Activated CD4-positive, alpha-beta T cell treated with anti-CD3 and anti-CD28 coated beads for 24 hours (primary cell): Measurements from ENCODE around the gene NCAM1.

ENCODE experiments used
- DNase-seq, 2 donors: peaks; one replicate each; pipeline ENCODE4 v3.0.0-alpha.2; 2020; ENCODE audit warnings: low read depth in 2 of 2

The NCAM1 gene

DNA sequence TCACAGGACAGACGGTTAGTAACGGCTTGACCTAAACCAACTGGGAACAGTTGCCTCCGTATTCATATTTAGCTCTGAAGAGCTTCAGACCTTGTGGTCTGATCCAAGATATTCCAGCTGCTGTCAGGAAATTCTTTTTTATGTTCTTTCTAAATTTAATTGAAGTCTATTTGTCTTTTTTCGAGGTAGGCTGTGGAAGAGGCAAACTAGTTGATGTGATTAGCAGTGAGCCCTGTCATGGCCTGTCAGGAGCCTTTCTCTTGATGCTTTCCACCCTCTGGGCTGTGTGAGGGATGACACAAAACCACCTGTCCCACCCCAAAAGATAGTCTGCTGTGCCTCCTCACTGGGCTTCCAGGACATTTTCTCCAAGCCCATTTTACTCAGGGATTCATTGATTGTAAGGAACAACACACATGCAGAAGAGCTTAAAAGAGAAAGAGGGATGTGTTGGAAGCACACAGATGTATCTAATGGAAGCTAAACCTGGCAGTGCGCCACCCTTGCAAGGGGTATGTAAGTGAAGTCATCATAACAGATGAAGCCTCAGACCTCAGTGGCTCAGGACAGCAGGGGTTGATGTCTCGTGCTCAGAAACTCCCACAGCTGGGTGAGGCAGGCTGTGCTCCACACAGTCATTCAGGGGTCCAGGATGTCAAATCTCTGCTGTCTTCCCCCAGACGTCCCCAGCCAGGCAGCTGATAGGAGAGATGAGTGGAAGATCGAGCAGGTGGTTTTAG is 170.0 kb downstream of the NCAM1 start:
- DNase-seq = no peak

DNA sequence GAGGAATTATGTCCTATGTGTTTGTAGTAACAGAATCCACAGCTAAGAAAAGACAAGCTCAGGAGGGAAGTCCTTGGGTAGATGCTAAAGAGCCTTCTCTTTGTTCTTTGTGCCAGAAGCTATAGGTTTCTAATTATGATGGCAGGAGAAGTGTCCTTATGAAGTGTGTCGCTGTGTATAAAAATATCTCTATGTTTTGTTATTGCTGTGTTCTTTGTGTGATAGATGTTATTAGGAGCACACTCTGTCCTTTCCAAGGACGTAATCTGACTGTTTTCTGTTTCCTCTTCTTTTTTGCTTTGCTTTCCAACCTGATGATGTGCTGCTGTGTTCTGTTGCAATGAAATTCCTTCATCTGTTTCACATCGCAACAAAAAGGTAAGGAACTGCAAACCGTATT is 171.9 kb downstream of the NCAM1 start:
- DNase-seq = no peak

DNA sequence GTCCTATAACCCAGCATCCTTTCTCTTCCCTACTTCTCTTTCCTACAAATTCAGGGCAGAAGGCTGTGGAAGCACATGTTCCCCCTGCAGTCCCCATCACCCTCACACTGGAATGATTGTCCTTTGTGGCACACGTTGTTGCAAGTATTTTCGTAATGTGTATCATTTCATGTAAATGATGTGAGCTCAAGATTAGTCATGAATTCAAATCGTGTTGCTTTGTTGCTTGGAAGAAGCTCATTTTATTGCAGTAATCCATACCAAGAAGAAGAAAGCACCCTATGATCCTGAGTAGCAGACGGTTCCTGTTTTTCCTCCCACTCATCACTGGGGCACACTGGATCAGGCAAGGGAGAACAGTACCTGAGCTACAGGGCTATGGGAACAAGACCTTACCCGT is 173.4 kb downstream of the NCAM1 start:
- DNase-seq = no peak

DNA sequence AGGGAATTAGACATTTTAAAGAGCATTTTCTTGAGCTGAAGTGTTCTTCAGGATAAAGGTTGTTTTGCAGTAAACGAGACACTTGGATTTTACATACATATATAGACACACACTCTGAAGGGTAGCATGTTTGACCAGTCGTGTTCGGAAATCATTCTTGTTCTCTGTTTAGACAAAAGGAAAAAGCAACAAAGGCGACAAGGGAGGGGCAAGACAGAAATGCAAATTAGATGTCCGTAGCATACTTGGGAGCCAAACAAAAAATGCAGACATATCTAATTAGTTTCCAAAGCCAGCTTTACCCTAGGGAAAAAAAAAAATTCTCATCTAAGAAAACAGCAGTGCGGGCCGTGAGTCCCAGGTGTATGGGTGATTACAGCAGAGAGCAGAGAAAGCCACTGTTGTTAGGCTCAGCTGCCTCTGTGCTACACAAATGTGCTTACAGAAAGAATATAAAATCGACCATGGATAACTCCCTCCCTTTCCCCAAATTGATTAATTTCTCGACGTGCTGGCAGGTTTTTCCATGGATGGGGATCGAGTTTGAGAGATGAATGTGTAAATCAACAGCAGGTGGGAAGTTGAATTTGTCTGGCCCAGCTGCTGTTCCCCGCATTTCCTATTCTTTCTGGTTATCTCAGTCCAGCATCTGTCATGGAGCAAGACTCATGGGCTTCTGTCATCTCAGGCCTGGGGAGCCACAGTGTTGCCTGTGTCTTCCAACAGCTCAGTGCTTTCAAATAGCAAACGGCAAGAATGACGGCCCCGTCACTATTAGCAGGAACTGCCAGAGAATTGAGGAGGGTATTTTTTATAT is 176.7 kb downstream of the NCAM1 start:
- no peak for DNase-seq

DNA sequence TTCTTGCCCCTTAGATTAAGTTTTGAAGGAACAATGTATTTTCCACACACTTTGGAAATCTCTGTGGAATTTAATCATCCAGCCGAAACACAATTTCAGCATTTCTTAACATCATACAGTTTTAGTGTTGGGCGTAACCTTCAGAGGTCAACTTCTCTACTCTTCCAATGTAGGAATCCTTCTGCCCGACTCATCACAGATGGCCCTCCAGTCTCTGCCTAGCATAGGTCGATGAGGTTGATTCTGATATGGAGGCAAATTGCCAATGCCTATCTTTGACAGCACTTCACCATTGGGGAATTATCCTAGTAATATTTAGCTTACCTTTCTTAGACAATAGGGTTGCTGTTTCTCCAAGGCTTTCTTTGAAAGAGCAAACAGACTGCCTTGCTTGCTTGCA is 177.5 kb downstream of the NCAM1 start:
- DNase-seq = no peak

DNA sequence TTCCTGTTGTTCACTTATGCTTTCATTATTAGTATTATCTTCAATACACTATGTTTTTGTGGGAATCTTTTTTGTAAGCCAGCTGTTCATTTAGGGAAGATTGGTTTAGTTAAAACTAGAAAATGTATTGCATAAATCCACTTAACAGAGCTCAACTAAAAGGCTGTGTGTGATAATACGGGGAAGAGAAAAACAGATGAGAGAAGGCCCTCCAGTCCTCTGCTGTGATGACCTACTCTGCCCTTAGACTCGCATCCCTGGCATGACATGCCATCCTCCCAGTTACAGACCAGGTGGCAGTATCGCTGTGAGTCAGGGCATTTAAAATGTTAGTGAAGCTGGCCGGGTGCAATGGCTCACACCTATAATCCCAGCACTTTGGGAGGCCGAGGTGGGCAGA is 179.8 kb downstream of the NCAM1 start:
- DNase-seq = no peak

DNA sequence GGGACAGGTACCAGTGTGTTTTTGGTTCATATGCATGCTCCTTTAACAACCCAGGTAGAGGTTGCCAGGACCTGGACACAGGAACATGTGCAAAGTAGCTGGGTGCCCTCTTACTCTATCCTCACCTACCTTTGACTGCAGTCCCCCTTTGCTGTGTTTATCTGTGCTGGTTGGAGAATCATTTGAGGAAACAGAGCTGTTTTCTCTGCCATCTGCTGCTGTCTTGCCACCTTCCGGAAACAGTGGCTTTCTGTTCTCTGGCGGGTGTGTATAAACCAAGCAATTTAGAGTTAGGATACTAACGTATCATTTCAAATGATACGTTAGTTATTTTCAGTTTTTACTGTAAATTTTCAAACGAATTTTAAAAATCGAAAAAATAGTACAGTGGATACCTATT is 181.3 kb downstream of the NCAM1 start:
- DNase-seq = no peak

DNA sequence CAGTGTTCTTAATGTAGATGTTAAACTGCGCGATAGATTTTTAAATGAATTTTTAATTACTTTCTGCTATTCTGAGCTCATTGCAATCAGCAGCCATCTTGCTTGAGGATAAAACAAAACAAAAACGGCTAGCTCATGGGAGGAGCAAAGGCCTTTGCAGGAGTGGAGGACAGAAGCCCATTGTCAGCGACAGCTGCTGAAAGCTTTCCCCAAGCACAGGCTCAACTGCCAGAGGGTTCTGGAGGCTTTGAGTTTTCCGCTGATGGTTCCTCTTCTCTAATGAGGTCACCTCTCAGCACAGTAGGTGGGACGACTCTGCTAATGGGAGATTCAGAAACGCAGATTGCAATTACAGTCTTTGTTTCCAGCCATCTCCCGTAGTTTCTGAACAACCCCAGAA is 186.0 kb downstream of the NCAM1 start:
- no peak for DNase-seq

DNA sequence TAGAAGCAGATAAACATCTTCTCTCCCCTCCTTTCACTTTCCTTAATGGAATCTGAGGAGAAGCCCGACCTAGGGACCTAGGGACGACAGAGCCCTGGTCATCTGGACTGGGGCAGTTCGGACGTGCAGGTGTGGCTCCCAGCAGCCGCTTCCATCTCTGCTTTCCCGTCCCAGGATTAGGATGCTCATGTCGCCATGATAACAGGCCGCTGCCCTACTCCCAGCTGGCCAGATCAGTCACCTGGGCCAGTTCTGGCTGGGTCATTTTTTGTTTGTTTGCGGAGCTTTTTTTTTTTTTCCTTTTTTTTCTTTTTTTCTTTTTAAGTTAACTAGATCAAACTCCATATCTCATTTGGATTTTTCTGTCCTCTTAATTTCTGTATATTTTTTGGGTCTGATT is 186.9 kb downstream of the NCAM1 start:
- no peak for DNase-seq

DNA sequence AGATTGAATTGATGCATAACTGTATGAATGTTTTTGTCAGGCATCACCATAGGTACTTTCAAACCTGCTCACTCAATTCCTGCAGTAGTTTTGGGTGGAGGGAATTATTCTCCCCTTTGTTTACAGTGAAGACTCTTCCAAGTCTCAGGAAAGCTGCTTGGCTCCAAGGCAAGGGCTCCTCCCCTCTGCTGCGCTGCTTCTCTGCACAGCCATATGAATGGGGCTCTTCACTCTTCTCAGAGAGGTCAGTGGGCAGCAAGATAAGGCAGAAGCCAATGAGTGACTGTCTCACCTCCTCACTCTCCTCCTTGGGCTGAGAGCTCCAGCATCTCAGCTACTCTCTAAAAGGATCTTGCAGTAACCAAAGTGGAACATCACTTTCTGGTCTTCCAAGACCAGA is 187.4 kb downstream of the NCAM1 start:
- DNase-seq = no peak

DNA sequence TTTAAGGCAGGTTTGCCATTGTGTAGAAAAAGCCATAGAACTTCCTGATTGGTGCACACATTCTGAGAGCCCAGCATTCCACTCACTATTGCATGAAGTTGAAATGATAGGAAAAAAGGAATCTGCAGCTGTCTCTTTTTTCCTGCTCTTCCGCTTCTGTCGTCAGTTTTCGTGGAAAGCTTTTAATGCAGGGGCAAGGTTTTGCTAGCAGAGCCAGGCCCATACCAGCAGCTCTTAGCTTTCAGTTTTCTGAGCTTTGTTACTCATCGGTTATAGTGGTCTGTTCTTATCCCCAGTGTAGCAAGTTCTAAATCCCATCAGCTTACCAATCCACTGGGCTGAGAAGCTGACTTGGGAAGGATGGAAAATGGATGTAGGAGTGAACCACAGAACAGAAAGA is 190.3 kb downstream of the NCAM1 start:
- DNase-seq = no peak

DNA sequence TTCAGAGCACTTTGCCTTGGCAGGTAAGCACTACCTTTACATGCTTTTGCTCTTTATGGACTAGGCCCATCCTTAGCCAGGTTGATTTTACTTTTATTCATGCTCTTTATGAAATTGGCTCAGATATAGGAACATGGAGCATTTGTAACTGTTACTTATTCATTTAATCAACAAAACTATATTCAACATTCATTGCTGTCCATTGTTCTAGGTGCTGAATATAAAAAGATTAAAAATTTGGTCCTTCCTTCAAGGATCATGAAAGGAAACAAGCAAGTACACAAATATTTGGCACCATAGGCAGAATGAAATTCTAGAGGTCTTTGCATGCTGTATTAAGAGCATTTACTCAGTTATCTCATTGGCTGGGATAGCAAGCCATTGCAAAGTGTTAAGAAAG is 191.3 kb downstream of the NCAM1 start:
- DNase-seq = no peak

DNA sequence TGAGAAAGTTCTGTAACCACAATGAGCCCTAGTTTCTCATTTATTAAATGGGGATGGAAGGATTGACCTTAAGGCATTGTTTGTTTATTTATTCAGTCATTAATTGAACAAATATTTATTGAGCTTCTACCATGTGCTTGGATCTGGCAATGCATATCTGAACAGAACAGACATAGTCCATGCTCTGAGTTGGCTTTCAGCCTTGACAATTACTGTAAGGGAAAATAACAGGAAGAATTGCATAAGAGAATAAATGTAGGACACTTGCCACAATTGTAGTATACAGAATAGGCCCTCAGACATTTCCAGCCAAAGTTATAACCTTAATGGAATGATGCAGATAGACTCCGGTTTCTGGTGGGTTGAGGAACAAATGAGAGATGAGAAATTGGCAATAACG is 192.6 kb downstream of the NCAM1 start:
- no peak for DNase-seq

DNA sequence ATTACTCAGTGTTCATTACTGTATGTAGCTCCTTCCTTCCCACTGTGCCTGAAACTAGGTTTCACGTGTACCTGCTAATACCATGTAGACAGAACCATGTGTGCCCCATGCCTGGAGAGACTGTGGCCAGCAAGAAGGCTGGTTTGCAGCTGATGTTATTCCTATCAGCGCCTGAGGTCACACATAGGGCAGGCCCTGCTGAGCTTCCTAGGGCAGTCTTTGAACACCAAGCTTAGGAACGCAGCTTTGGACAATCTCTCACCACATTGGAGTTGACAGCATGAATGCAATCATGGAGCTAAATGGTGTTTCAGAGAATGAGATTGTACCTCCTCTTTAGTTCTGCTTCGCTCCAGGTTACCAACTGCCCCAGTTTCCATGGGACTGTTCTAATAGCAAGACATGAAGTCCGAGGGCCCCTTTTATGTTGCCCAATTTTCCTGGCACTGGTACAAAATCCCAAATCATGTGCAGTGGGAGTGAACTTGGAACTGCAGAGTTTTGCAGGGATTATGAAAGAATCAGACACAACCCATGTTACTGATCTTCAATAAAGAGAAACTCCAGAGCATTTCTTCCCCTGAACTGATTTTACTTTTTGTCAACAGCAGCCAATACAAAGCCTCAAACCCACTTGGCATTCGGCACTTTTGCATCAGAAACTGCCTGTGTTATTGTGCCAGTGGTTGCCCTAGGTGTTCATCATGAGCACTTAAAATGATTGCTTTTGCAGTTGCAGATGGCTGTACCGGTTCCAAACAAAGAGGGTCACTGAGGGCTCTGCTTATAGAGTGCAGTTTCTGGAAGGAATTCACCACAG is 199.0 kb downstream of the NCAM1 start:
- DNase-seq = no peak

DNA sequence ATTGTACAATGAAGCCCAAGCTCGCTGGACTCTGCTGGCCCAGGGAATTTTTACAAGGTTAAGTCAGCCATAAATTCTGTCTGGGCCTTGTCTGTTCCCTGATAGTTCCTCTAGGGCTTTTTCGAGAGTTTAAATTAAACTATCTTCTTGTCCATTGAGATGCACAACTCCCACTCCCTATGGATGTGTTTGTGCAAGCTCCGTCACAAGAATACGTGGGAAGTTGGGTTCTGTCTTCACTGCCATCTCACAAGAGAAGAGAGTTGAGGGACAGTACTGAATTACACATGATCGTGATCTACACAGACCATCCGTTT is 199.5 kb downstream of the NCAM1 start:
- no peak for DNase-seq

DNA sequence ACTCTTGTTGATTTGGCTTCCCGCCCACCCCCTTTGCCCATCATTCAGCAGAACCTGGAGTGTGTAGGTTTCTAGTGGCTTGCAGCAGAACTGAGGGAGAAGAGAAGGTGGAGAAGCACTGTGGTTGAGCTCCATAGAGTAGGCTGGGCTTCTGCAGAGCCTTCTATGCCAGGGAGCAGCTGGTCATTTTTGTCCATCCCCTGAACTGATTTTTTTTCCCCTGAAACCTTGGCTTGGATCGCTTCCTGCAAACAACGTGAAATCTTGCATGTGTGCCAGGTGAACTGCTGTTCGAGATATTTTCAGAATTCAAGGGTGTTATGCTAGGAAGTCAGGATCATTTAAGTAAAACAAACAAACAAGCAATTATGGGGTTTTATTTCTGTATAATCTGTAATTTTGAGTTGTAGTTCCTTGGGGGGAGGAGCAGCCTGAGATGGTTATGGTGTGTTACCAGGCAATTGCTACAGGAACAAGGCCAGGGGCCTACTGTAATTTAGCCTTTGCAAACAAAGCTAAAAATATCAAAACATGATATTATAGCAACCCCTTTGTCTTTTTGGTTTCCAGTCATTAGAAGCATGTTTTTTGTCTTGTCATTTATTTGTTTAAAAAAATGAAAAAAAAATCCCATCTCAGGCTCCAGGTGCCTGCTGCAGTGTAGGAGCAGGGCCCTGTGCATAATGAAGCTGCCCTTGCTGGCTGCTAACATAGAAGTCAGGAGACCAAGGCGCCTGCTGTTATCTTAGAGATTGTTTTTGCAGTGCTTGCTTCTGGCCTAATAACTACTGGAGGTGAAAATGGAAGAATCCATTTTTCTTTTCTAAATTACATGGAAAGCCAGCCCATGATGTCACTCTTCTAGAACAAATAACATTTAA is 200.7 kb downstream of the NCAM1 start:
- DNase-seq = no peak

DNA sequence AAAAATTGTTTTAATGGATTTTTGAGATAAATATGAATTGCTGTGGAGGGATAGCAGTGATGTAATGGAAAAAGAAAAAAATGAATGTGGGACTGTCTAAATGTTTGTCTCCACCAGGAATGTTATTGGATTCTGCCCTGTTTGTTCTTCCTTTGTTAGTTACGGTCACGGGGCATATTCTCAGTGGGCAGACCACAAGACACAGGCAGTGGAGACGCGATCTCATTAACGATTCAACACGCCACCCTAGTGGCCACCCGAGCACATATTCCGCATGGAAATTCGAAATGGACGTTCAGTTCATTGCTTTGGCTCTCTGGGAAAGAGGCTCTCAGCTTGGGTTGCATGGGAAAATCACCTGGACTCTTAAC is 201.4 kb downstream of the NCAM1 start:
- DNase-seq = no peak

DNA sequence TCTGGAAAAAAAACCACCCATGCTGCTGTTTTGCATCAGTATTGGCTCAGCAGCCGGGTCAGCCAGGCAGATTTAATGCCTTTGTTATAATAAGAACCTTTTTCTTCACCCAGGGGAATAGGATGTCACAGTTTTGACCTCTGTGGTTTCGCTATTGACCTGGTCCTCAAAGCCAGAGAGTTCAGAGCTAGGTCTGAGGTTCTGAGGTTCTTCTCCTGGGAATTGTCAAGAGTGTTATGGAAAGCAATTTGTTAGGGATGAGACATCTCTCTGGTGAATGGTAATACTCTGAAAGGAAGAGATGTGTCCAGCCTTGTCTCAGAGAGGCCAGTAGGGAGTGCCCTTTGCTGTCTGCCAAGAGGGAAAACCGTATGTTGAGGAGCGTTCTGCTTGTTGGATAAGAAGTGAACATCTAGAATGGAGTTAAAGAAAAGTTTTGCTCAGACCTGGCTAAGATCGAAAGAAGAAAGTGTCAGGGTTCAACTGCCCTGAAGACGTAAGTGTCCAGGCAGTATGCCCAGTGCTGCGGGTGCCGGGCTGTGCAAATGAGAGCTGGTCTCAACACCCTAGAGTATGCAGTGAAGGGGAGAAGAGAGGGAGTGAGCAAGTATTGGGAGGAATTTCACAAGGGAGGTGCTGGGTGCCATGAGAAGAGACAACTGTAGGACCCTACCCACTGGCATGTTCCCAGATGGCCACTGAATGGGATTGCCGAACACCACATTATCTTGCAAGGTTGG is 202.2 kb downstream of the NCAM1 start:
- DNase-seq = no peak

DNA sequence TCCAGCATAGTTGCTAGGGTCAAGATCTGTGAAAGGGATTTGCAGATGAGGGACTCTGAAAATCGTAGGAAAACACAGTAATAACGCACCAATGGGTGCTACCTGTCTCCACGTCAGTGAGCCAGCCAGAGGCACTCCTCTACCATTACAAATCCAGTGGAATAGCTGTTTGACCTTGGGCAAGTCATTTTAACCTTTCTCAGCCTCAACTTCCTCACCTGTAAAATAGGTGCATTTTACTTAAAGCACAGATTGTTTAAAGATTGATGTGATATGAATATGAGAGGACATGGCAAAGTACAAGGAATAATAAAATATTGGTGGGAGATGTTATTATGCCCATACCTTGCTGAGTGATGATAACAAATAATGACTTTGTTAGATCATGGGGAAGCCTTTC is 205.1 kb downstream of the NCAM1 start:
- DNase-seq = no peak

DNA sequence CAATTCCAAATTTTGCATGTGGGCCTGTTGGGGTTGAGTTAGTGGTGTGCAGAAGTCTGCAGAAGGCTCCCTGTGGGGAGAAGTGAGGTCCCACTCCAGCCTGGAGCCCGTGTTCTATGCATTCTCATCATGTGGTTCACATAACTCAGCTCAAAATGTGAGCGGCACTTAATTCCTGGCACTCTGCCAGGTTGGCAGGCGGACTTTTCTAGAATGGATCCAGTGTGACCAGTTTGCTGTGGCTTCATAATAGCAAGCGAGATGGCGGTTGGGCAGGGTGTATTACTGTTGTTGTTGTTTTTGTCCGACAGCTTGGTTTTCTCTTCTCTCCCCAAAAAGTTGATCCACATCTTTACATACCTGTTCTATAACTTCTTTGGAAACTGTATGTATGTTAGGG is 206.4 kb downstream of the NCAM1 start:
- no peak for DNase-seq
